H9 (cell line): ENCODE data around the gene CYB5B. TPM values are rescaled to one million over a fixed set of nuclear protein-coding genes. Genes with fewer than 3 reads are reported as not detected.

Source experiments
- DNase-seq: peaks from one replicate; pipeline ENCODE4 v3.0.0-alpha.2; 2017
- H2AFZ ChIP-seq: one replicate; pipeline ENCODE4 v1.6.1; 2013; ENCODE audit warnings: mild to moderate bottlenecking, low read length, control low read depth, moderate library complexity
- H2AK5ac ChIP-seq: 2 replicates; pipeline ENCODE4 v1.6.1; 2013; ENCODE audit warnings: low read length, control low read depth, mixed read lengths; ENCODE audit not compliant: insufficient read length
- H2BK120ac ChIP-seq: one replicate; pipeline ENCODE4 v1.6.1; 2013; ENCODE audit warnings: low read depth, mild to moderate bottlenecking, low read length, control low read depth, inconsistent platforms; ENCODE audit not compliant: poor library complexity, severe bottlenecking
- H2BK12ac ChIP-seq: 2 replicates; pipeline ENCODE4 v1.6.1; 2013; ENCODE audit warnings: low read length, control low read depth, mixed read lengths, low read depth; ENCODE audit not compliant: insufficient read length
- H2BK15ac ChIP-seq: 2 replicates; pipeline ENCODE4 v1.6.1; 2013; ENCODE audit warnings: low read depth, low read length, control low read depth
- H2BK20ac ChIP-seq: one replicate; pipeline ENCODE4 v1.6.1; 2013; ENCODE audit warnings: low read depth, mild to moderate bottlenecking, low read length, control low read depth, inconsistent platforms; ENCODE audit not compliant: poor library complexity, severe bottlenecking
- H2BK5ac ChIP-seq: 2 replicates; pipeline ENCODE4 v1.6.1; 2013; ENCODE audit warnings: low read length, control low read depth, mixed read lengths; ENCODE audit not compliant: insufficient read length
- H3K14ac ChIP-seq: 2 replicates; pipeline ENCODE4 v1.6.1; 2013; ENCODE audit warnings: low read length, control low read depth; ENCODE audit not compliant: insufficient read depth
- H3K18ac ChIP-seq: 2 replicates; pipeline ENCODE4 v1.6.1; 2013; ENCODE audit warnings: low read depth, mild to moderate bottlenecking, mixed read lengths, low read length, control low read depth; ENCODE audit not compliant: insufficient read length
- H3K23ac ChIP-seq: 2 replicates; pipeline ENCODE4 v1.6.1; 2013; ENCODE audit warnings: low read length, control low read depth, mixed read lengths, low read depth; ENCODE audit not compliant: insufficient read length
- H3K23me2 ChIP-seq: 2 replicates; pipeline ENCODE4 v1.6.1; 2013; ENCODE audit warnings: low read depth, mild to moderate bottlenecking, mixed read lengths, low read length, control low read depth; ENCODE audit not compliant: insufficient read length, poor library complexity, severe bottlenecking
- H3K27ac ChIP-seq: 2 replicates; pipeline ENCODE4 v1.5.1; 2013; ENCODE audit warnings: low read length, control low read depth, mixed read lengths, low read depth; ENCODE audit not compliant: insufficient read length
- H3K27me3 ChIP-seq: 2 replicates; pipeline ENCODE4 v1.6.1; 2013; ENCODE audit warnings: low read length, control low read depth, inconsistent platforms; ENCODE audit not compliant: insufficient read depth
- H3K4ac ChIP-seq: 2 replicates; pipeline ENCODE4 v1.6.1; 2013; ENCODE audit warnings: low read depth, mild to moderate bottlenecking, control low read depth, inconsistent platforms, low read length, moderate library complexity
- H3K4me1 ChIP-seq: 2 replicates; pipeline ENCODE4 v1.6.1; 2013; ENCODE audit warnings: low read length, control low read depth, inconsistent platforms; ENCODE audit not compliant: insufficient read depth
- H3K4me2 ChIP-seq: 2 replicates; pipeline ENCODE4 v1.6.1; 2013; ENCODE audit warnings: low read length, control low read depth, mixed read lengths; ENCODE audit not compliant: insufficient read length, insufficient read depth
- H3K56ac ChIP-seq: 2 replicates; pipeline ENCODE4 v1.6.1; 2013; ENCODE audit warnings: low read depth, mild to moderate bottlenecking, mixed read lengths, low read length, control low read depth; ENCODE audit not compliant: insufficient read length
- H3K79me1 ChIP-seq: 2 replicates; pipeline ENCODE4 v1.6.1; 2013; ENCODE audit warnings: low read depth, mild to moderate bottlenecking, moderate library complexity, low read length, control low read depth, inconsistent platforms; ENCODE audit not compliant: insufficient read depth, poor library complexity, severe bottlenecking
- H3K79me2 ChIP-seq: 2 replicates; pipeline ENCODE4 v1.6.1; 2013; ENCODE audit warnings: low read length, control low read depth, inconsistent platforms; ENCODE audit not compliant: insufficient read depth
- H3K9ac ChIP-seq: 2 replicates; pipeline ENCODE4 v1.6.1; 2013; ENCODE audit warnings: low read length, control low read depth, mixed read lengths; ENCODE audit not compliant: insufficient read length; ENCODE audit errors: extremely low read depth
- H3K9me3 ChIP-seq: one replicate; pipeline ENCODE4 v1.6.1; 2013; ENCODE audit warnings: low read depth, low read length, inconsistent platforms; ENCODE audit not compliant: control insufficient read depth
- H3T11ph ChIP-seq: one replicate; pipeline ENCODE4 v1.6.1; 2013; ENCODE audit warnings: mild to moderate bottlenecking, low read length, control low read depth, inconsistent platforms
- H4K20me1 ChIP-seq: one replicate; pipeline ENCODE4 v1.6.1; 2013; ENCODE audit not compliant: control insufficient read depth, insufficient read length, insufficient read depth
- H4K5ac ChIP-seq: 2 replicates; pipeline ENCODE4 v1.6.1; 2013; ENCODE audit warnings: low read depth, mild to moderate bottlenecking, mixed read lengths, low read length, control low read depth; ENCODE audit not compliant: insufficient read length
- H4K8ac ChIP-seq: replicated peaks from 2 replicates; pipeline ENCODE4 v1.6.1; 2013; ENCODE audit warnings: low read length, control low read depth, mixed read lengths, low read depth; ENCODE audit not compliant: insufficient read length
- H4K91ac ChIP-seq: 2 replicates; pipeline ENCODE4 v1.6.1; 2013; ENCODE audit warnings: low read depth, mild to moderate bottlenecking, moderate library complexity, mixed read lengths, low read length, control low read depth; ENCODE audit not compliant: insufficient read length
- H3K27ac Mint-ChIP-seq, 3 experiments: 2 replicates in 2 of 3; 3 replicates in 1 of 3; pipeline ENCODE4 v1.8.0; 2020 to 2021; ENCODE audit warnings: mixed read lengths in 3 of 3, mild to moderate bottlenecking in 1 of 3, moderate library complexity in 1 of 3
- H3K27me3 Mint-ChIP-seq: 2 replicates; pipeline ENCODE4 v1.8.0; 2021; ENCODE audit warnings: low read depth, mild to moderate bottlenecking, moderate library complexity, mixed read lengths
- H3K36me3 Mint-ChIP-seq, 3 experiments: 2 replicates in 2 of 3; 3 replicates in 1 of 3; pipeline ENCODE4 v1.8.0; 2020 to 2021; ENCODE audit warnings: low read depth in 3 of 3, mixed read lengths in 3 of 3; ENCODE audit not compliant: insufficient read depth in 1 of 3
- H3K4me1 Mint-ChIP-seq, 2 experiments: 2 replicates each; pipeline ENCODE4 v1.8.0; 2020; ENCODE audit warnings: mixed read lengths in 2 of 2
- H3K4me3 Mint-ChIP-seq, 2 experiments: 2 replicates in 1 of 2; 3 replicates in 1 of 2; pipeline ENCODE4 v1.8.0; 2020 to 2021; ENCODE audit warnings: mild to moderate bottlenecking in 2 of 2, mixed read lengths in 2 of 2, moderate library complexity in 1 of 2
- H3K9me3 Mint-ChIP-seq, 2 experiments: 2 replicates in 1 of 2; 3 replicates in 1 of 2; pipeline ENCODE4 v1.8.0; 2020; ENCODE audit warnings: mild to moderate bottlenecking in 2 of 2, mixed read lengths in 2 of 2, moderate library complexity in 1 of 2
- CTCF ChIP-seq: fragments of 200-600 bp; sonication (generic); conservative IDR thresholded peaks from 3 replicates; pipeline ENCODE4 v1.8.0; 2021; ENCODE audit warnings: antibody characterized with exemption, mild to moderate bottlenecking
- total RNA-seq: library from RNA; stranded (reverse); gene quantifications from 2 replicates; pipeline ENCODE4 v1.2.1, GENCODE V29; 2021

Gene CYB5B
- total RNA-seq, 1 experiment from 2014 or later: 126 TPM

GRCh38 chr16:69463876-69464275 is 39.5 kb downstream of the CYB5B start:
- H2BK15ac ChIP-seq: no peak overlapping the region
- H3K56ac ChIP-seq: no peak overlapping the region
- H3K4me2 ChIP-seq: no peak overlapping the region
- no peak for DNase-seq
- H3K9ac ChIP-seq: no peak overlapping the region
- no peaks in the 10 kb centered on the region for H3K79me2 ChIP-seq
- H3K4me1 ChIP-seq: no peaks in the 10 kb centered on the region
- H3K4ac ChIP-seq: no peak overlapping the region
- H3K9me3 ChIP-seq: no peaks in the 10 kb centered on the region
- H3K23ac ChIP-seq: no peak overlapping the region
- H2AK5ac ChIP-seq: no peak overlapping the region
- H3T11ph ChIP-seq: no peak overlapping the region
- no peak overlapping the region for H2BK120ac ChIP-seq
- H4K20me1 ChIP-seq: no peaks in the 10 kb centered on the region
- H2BK20ac ChIP-seq: no peak overlapping the region
- TF ChIP-seq CTCF: no peak
- Mint-ChIP-seq H3K27me3 (no peaks in the 10 kb centered on the region), H3K4me3 (no peak overlapping the region), H3K36me3 (peaks cover 0 to 42% (median 5%) of the 10 kb centered on the region in 3 experiments; a peak in 5 of 7 replicates), H3K4me1 (peaks cover 0 to 7% of the 10 kb centered on the region in 2 experiments; a peak in 2 of 4 replicates), H3K27ac (no peak overlapping the region), H3K9me3 (no peaks in the 10 kb centered on the region)
- H2BK5ac ChIP-seq: no peak overlapping the region
- no peak overlapping the region for H2BK12ac ChIP-seq
- H4K8ac ChIP-seq: no peak overlapping the region
- H3K27ac ChIP-seq: no peak overlapping the region
- H4K91ac ChIP-seq: no peak overlapping the region
- H2AFZ ChIP-seq: no peak overlapping the region
- H3K79me1 ChIP-seq: no peaks in the 10 kb centered on the region
- H4K5ac ChIP-seq: no peak overlapping the region
- H3K27me3 ChIP-seq: no peaks in the 10 kb centered on the region
- H3K23me2 ChIP-seq: no peaks in the 10 kb centered on the region
- no peak overlapping the region for H3K18ac ChIP-seq
- H3K14ac ChIP-seq: no peak overlapping the region
